Measurements from ENCODE around the gene IL17C. TPM values are rescaled to one million over a fixed set of nuclear protein-coding genes. Genes with fewer than 3 reads are reported as not detected.

IL17C gene
- total RNA-seq, 1 experiment from 2014 or later, result 1.9 TPM

- Mint-ChIP-seq H3K27ac (no peak overlapping the region), H3K9me3 (no peaks in the 10 kb centered on the region), H3K36me3 (peaks cover 55% of the 10 kb centered on the region), H3K27me3 (ENCODE audit: low read depth) (no peaks in the 10 kb centered on the region), H3K4me3 (no peak overlapping the region), H3K4me1 (peaks cover 17% of the 10 kb centered on the region)
- DNase-seq (ENCODE audit: low spot score) (no peak), ATAC-seq (no peak)
- CTCF ChIA-PET, result no interaction called here
- POLR2A ChIA-PET, result no interaction called here
- TF ChIP-seq ZNF232 (CRISPR knock-in tag; IDR thresholded peaks at IDR 0.05) (no peak), ZNF423 (CRISPR knock-in tag; IDR thresholded peaks at IDR 0.05) (no peak), ZBTB43 (CRISPR knock-in tag; IDR thresholded peaks at IDR 0.05) (no peak), PRRX2 (CRISPR knock-in tag; IDR thresholded peaks at IDR 0.05) (no peak), ATF1 (CRISPR knock-in tag; IDR thresholded peaks at IDR 0.05) (no peak), SOX15 (CRISPR knock-in tag; IDR thresholded peaks at IDR 0.05) (no peak), TEAD4 (CRISPR knock-in tag; IDR thresholded peaks at IDR 0.05) (no peak), EMX1 (CRISPR knock-in tag; IDR thresholded peaks at IDR 0.05) (no peak), ZNF219 (CRISPR knock-in tag; IDR thresholded peaks at IDR 0.05; ENCODE audit: borderline replicate concordance) (no peak), ZSCAN18 (CRISPR knock-in tag; IDR thresholded peaks at IDR 0.05) (no peak), ZNF263 (CRISPR knock-in tag; IDR thresholded peaks at IDR 0.05; ENCODE audit: low read depth) (no peak), NFE2L1 (CRISPR knock-in tag; IDR thresholded peaks at IDR 0.05) (no peak), GRHL2 (CRISPR knock-in tag; IDR thresholded peaks at IDR 0.05; ENCODE audit: insufficient replicate concordance, severe bottlenecking) (no peak), IRF2 (CRISPR knock-in tag; IDR thresholded peaks at IDR 0.05; ENCODE audit: borderline replicate concordance, low read depth) (no peak)
- TF ChIP-seq, protein P1, sequence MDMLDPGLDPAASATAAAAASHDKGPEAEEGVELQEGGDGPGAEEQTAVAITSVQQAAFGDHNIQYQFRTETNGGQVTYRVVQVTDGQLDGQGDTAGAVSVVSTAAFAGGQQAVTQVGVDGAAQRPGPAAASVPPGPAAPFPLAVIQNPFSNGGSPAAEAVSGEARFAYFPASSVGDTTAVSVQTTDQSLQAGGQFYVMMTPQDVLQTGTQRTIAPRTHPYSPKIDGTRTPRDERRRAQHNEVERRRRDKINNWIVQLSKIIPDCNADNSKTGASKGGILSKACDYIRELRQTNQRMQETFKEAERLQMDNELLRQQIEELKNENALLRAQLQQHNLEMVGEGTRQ (CRISPR knock-in tag; IDR thresholded peaks at IDR 0.05), result no peak
- TF ChIP-seq, protein P2, sequence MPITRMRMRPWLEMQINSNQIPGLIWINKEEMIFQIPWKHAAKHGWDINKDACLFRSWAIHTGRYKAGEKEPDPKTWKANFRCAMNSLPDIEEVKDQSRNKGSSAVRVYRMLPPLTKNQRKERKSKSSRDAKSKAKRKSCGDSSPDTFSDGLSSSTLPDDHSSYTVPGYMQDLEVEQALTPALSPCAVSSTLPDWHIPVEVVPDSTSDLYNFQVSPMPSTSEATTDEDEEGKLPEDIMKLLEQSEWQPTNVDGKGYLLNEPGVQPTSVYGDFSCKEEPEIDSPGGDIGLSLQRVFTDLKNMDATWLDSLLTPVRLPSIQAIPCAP (CRISPR knock-in tag; IDR thresholded peaks at IDR 0.05), result no peak
- TF ChIP-seq, protein P3, sequence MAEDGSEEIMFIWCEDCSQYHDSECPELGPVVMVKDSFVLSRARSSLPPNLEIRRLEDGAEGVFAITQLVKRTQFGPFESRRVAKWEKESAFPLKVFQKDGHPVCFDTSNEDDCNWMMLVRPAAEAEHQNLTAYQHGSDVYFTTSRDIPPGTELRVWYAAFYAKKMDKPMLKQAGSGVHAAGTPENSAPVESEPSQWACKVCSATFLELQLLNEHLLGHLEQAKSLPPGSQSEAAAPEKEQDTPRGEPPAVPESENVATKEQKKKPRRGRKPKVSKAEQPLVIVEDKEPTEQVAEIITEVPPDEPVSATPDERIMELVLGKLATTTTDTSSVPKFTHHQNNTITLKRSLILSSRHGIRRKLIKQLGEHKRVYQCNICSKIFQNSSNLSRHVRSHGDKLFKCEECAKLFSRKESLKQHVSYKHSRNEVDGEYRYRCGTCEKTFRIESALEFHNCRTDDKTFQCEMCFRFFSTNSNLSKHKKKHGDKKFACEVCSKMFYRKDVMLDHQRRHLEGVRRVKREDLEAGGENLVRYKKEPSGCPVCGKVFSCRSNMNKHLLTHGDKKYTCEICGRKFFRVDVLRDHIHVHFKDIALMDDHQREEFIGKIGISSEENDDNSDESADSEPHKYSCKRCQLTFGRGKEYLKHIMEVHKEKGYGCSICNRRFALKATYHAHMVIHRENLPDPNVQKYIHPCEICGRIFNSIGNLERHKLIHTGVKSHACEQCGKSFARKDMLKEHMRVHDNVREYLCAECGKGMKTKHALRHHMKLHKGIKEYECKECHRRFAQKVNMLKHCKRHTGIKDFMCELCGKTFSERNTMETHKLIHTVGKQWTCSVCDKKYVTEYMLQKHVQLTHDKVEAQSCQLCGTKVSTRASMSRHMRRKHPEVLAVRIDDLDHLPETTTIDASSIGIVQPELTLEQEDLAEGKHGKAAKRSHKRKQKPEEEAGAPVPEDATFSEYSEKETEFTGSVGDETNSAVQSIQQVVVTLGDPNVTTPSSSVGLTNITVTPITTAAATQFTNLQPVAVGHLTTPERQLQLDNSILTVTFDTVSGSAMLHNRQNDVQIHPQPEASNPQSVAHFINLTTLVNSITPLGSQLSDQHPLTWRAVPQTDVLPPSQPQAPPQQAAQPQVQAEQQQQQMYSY (CRISPR knock-in tag; IDR thresholded peaks at IDR 0.05), result no peak
- TF ChIP-seq, protein P4, sequence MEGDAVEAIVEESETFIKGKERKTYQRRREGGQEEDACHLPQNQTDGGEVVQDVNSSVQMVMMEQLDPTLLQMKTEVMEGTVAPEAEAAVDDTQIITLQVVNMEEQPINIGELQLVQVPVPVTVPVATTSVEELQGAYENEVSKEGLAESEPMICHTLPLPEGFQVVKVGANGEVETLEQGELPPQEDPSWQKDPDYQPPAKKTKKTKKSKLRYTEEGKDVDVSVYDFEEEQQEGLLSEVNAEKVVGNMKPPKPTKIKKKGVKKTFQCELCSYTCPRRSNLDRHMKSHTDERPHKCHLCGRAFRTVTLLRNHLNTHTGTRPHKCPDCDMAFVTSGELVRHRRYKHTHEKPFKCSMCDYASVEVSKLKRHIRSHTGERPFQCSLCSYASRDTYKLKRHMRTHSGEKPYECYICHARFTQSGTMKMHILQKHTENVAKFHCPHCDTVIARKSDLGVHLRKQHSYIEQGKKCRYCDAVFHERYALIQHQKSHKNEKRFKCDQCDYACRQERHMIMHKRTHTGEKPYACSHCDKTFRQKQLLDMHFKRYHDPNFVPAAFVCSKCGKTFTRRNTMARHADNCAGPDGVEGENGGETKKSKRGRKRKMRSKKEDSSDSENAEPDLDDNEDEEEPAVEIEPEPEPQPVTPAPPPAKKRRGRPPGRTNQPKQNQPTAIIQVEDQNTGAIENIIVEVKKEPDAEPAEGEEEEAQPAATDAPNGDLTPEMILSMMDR (IDR thresholded peaks at IDR 0.05), result no peak
- TF ChIP-seq, protein P5, sequence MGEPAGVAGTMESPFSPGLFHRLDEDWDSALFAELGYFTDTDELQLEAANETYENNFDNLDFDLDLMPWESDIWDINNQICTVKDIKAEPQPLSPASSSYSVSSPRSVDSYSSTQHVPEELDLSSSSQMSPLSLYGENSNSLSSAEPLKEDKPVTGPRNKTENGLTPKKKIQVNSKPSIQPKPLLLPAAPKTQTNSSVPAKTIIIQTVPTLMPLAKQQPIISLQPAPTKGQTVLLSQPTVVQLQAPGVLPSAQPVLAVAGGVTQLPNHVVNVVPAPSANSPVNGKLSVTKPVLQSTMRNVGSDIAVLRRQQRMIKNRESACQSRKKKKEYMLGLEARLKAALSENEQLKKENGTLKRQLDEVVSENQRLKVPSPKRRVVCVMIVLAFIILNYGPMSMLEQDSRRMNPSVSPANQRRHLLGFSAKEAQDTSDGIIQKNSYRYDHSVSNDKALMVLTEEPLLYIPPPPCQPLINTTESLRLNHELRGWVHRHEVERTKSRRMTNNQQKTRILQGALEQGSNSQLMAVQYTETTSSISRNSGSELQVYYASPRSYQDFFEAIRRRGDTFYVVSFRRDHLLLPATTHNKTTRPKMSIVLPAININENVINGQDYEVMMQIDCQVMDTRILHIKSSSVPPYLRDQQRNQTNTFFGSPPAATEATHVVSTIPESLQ (CRISPR knock-in tag; IDR thresholded peaks at IDR 0.05), result no peak
Observed at GRCh38 chr16:88605186-88606147, 32.9 kb upstream of the IL17C start.
